Ascending aorta (tissue), 2 donors: ENCODE data around the gene COL4A2. TPM values are rescaled to one million over a fixed set of nuclear protein-coding genes. Genes with fewer than 3 reads are reported as not detected.

Experiments used
- DNase-seq, 2 donors: peaks; one replicate each; pipeline ENCODE4 v3.0.0-alpha.2; 2019; ENCODE audit warnings: low spot score in 2 of 2
- H3K27ac ChIP-seq, 2 donors: fragments of 200-600 bp; sonication (generic); one replicate each; pipeline ENCODE4 v1.5.1; 2016 to 2017; ENCODE audit warnings: mild to moderate bottlenecking in 1 of 2
- H3K27me3 ChIP-seq: fragments of 200-600 bp; sonication (generic); one replicate; pipeline ENCODE4 v1.5.1; 2017
- H3K36me3 ChIP-seq, 2 donors: fragments of 200-600 bp; sonication (generic); one replicate each; pipeline ENCODE4 v1.5.1; 2016
- H3K4me1 ChIP-seq, 2 donors: fragments of 200-600 bp; sonication (generic); one replicate each; pipeline ENCODE4 v1.5.1; 2016 to 2017; ENCODE audit warnings: mild to moderate bottlenecking in 1 of 2
- H3K4me3 ChIP-seq, 2 donors: fragments of 200-600 bp; sonication (generic); one replicate each; pipeline ENCODE4 v1.5.1; 2016 to 2017; ENCODE audit warnings: mild to moderate bottlenecking in 1 of 2
- H3K9me3 ChIP-seq, 2 donors: fragments of 200-600 bp; sonication (generic); one replicate each; pipeline ENCODE4 v1.5.1; 2016
- intact Hi-C: fragments of 100-400 bp; cut with DNase I; formaldehyde crosslinking; loops from one replicate; pipeline ENCODE4 v1.15.1; 2023
- total RNA-seq: library from RNA; depleted of rRNA; stranded (reverse); fragments of >200 nt; gene quantifications from one replicate; pipeline ENCODE4 v1.1.0, GENCODE V29; 2016
- TF ChIP-seq, protein P1 (sequence below), 3 experiments: fragments of 200-600 bp in 2 of 3; fragments of 450-650 bp in 1 of 3; sonication (generic) in 2 of 3; IDR thresholded peaks; one replicate each; pipeline ENCODE4 v1.5.1; 2016 to 2019; ENCODE audit warnings: antibody characterized with exemption in 3 of 3, mild to moderate bottlenecking in 1 of 3, moderate library complexity in 1 of 3

Gene COL4A2
- total RNA-seq, 1 donor from 2014 or later, result 1,227 TPM

- DNase-seq, result no peak
- Histone ChIP-seq H3K27ac (peak overlapping the region; percentile 88 to 99), H3K36me3 (no peaks in the 10 kb centered on the region), H3K4me3 (no peak overlapping the region), H3K9me3 (no peaks in the 10 kb centered on the region), H3K27me3 (no peaks in the 10 kb centered on the region), H3K4me1 (peaks cover 12 to 71% of the 10 kb centered on the region in 2 donors)
- intact Hi-C loops, result no loop called here
- TF ChIP-seq, protein P1, sequence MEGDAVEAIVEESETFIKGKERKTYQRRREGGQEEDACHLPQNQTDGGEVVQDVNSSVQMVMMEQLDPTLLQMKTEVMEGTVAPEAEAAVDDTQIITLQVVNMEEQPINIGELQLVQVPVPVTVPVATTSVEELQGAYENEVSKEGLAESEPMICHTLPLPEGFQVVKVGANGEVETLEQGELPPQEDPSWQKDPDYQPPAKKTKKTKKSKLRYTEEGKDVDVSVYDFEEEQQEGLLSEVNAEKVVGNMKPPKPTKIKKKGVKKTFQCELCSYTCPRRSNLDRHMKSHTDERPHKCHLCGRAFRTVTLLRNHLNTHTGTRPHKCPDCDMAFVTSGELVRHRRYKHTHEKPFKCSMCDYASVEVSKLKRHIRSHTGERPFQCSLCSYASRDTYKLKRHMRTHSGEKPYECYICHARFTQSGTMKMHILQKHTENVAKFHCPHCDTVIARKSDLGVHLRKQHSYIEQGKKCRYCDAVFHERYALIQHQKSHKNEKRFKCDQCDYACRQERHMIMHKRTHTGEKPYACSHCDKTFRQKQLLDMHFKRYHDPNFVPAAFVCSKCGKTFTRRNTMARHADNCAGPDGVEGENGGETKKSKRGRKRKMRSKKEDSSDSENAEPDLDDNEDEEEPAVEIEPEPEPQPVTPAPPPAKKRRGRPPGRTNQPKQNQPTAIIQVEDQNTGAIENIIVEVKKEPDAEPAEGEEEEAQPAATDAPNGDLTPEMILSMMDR (IDR thresholded peaks at IDR 0.05), result no peak
Observed at GRCh38 chr13:110402299-110403069, 95.4 kb downstream of the COL4A2 start.

- Histone ChIP-seq H3K27me3 (no peaks in the 10 kb centered on the region), H3K27ac (peak overlapping the region; percentile 88 to 99), H3K4me1 (peaks cover 14 to 71% of the 10 kb centered on the region in 2 donors), H3K4me3 (no peak overlapping the region), H3K9me3 (no peaks in the 10 kb centered on the region), H3K36me3 (no peaks in the 10 kb centered on the region)
- DNase-seq, result no peak
- TF ChIP-seq, protein P1 (IDR thresholded peaks at IDR 0.05), result no peak
- intact Hi-C loops, result no loop called here
Observed at GRCh38 chr13:110403315-110403714, 96.2 kb downstream of the COL4A2 start.

DNA sequence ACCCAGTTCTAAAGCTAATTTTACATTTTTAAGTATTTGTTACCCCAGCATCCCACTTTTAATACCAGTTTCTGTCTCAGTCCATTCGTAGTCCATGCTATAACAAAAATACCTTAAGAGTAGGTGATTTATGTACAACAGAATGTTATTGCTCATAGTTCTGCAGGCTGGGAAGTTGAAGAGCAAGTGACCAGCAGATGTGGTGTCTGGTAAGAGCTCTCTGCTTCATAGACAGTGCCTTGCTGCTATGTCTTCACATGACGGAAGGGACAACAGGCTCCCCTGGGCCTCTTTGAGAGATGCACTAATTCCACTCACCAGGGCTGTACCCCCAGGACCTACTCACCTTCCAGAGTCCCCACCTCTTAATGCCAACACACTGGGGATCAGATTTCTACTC is 96.6 kb downstream of the COL4A2 start:
- intact Hi-C loops, result no loop called here
- Histone ChIP-seq H3K4me1 (peaks cover 10 to 68% of the 10 kb centered on the region in 2 donors), H3K4me3 (no peak overlapping the region), H3K9me3 (no peaks in the 10 kb centered on the region), H3K27me3 (no peaks in the 10 kb centered on the region), H3K27ac (peak overlapping the region; percentile 88 to 99), H3K36me3 (no peaks in the 10 kb centered on the region)
- no peak for DNase-seq
- TF ChIP-seq, protein P1 (IDR thresholded peaks at IDR 0.05), result no peak

GRCh38 chr13:110404321-110404720 is 97.2 kb downstream of the COL4A2 start:
- intact Hi-C loops, result no loop called here
- H3K4me3 ChIP-seq, result no peak overlapping the region
- TF ChIP-seq, protein P1 (IDR thresholded peaks at IDR 0.05), result no peak
- peaks cover 7 to 63% of the 10 kb centered on the region in 2 donors for H3K4me1 ChIP-seq
- H3K36me3 ChIP-seq, result no peaks in the 10 kb centered on the region
- peak overlapping the region; percentile 88 to 99 for H3K27ac ChIP-seq
- H3K9me3 ChIP-seq, result no peaks in the 10 kb centered on the region
- H3K27me3 ChIP-seq, result no peaks in the 10 kb centered on the region
- DNase-seq, result no peak

DNA sequence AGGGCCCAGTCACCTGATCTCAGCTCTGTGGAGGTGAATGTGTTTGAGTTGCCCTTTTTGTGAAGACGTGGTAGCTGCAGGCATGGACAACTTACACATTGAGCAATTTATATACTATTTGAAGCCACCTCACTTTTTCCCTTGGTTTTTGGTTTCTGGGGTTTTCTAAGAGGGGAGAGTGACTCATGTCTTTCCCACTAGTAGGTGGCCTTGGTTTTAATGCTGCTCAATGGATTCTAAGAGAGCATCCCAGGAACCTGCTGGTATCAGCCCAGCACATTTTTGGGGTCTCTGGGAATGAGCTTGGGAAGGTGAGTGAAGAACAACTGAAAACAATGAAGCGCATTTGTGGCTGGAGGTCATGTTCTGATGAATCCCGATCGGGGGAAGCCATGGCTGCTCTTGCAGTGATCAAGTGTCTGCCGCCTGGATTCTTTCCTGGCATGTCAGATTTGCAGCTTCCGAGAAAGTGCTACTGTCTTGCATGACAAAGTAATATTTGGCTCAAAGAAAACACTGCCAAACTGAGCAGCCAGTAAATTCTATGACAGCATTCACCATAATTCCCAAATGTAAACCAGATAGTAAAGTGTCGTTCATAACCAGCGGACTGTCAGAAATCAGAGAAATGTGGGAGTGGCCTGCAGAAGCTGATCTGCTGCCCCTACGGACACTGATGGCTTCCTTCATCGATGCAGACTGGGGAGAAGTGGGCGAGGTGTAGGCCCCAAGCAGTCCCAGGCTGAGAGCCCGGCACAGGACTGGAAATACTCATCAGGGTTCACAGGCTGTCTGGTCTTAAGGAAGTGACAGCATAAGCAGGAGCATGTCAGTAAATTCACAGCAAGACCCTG is 98.7 kb downstream of the COL4A2 start:
- intact Hi-C loops, result no loop called here

More for the DNA sequence above, 98.7 kb downstream of the COL4A2 start:
- Histone ChIP-seq H3K9me3 (no peaks in the 10 kb centered on the region), H3K4me1 (peaks cover 14 to 67% of the 10 kb centered on the region in 2 donors), H3K27me3 (no peaks in the 10 kb centered on the region), H3K36me3 (no peaks in the 10 kb centered on the region), H3K4me3 (no peak overlapping the region), H3K27ac (peak overlapping the region; percentile 88 to 99)
- TF ChIP-seq, protein P1 (IDR thresholded peaks at IDR 0.05), result no peak
- no peak for DNase-seq
